Measurements from ENCODE around the gene HSPB2. TPM values are rescaled to one million over a fixed set of nuclear protein-coding genes. Genes with fewer than 3 reads are reported as not detected.
A peak's percentile ranks its signal among the peaks of the same experiment; 100 is the strongest.
"Not testable (repeated sequence)": the region's sequence is repeated elsewhere in the genome, so short reads cannot be mapped to it uniquely, and the experiment has no call there.

The HSPB2 gene
- total RNA-seq, 2 experiments from 2014 or later = not detected

GRCh38 chr11:111926505-111927391 is 14.2 kb downstream of the HSPB2 start:
- H3K9me3 Mint-ChIP-seq = no peaks in the 10 kb centered on the region
- H3K27me3 Mint-ChIP-seq = no peaks in the 10 kb centered on the region
- POLR2A ChIA-PET = interaction anchor here (1.0 to 3.8 kb wide), 9 partner anchors 9 to 160 kb away, joined by 3 to 16 read pairs (median 7); partner anchors contain the start of genes ALG9, DIXDC1, DLAT and PPP2R1B
- CTCF ChIA-PET = interaction anchor here (0.6 to 3.2 kb wide), 21 partner anchors 9 to 353 kb away, joined by 3 to 22 read pairs (median 3); partner anchors contain the start of genes ALG9, CFAP68 and SDHD
- intact Hi-C loops (cut with micrococcal nuclease) = loop anchor here (2.0 kb wide), 1 partner anchor 48 kb away; the partner anchor contains the start of genes CFAP68 and FDXACB1
- DNase-seq (peak; percentile 96), ATAC-seq (peak; percentile 93)
- peaks cover 21% of the 10 kb centered on the region for H3K4me1 Mint-ChIP-seq (ENCODE audit: low read depth)
- H3K27ac Mint-ChIP-seq = peak overlapping the region; percentile 93
- H3K36me3 Mint-ChIP-seq (ENCODE audit: low read depth) = no peaks in the 10 kb centered on the region
- TF ChIP-seq CTCF (IDR thresholded peaks at IDR 0.05) = no peak
- peak overlapping the region; percentile 75 for H3K4me3 Mint-ChIP-seq

GRCh38 chr11:111930472-111930871 is 17.9 kb downstream of the HSPB2 start:
- Mint-ChIP-seq H3K4me3 (no peak overlapping the region), H3K36me3 (ENCODE audit: low read depth) (no peaks in the 10 kb centered on the region), H3K27ac (no peak overlapping the region), H3K27me3 (no peaks in the 10 kb centered on the region), H3K4me1 (ENCODE audit: low read depth) (peaks cover 33% of the 10 kb centered on the region), H3K9me3 (no peaks in the 10 kb centered on the region)
- intact Hi-C loops (cut with micrococcal nuclease) = loop anchor here (10.0 kb wide), 1 partner anchor 94 kb away; the partner anchor contains the start of gene DLAT
- POLR2A ChIA-PET = interaction anchor here (1.0 kb wide), 1 partner anchor 50 kb away, joined by 3 read pairs; no protein-coding TSS in a partner anchor
- CTCF ChIA-PET = interaction anchor here (1.1 to 19.6 kb wide), 4 partner anchors 13 to 269 kb away, joined by 3 to 223 read pairs (median 4); no protein-coding TSS in a partner anchor
- ATAC-seq (no peak), DNase-seq (no peak)
- TF ChIP-seq CTCF (IDR thresholded peaks at IDR 0.05) = no peak

- Mint-ChIP-seq H3K9me3 (no peaks in the 10 kb centered on the region), H3K27ac (peak overlapping the region; percentile 58), H3K4me1 (ENCODE audit: low read depth) (peaks cover 35% of the 10 kb centered on the region), H3K36me3 (ENCODE audit: low read depth) (no peaks in the 10 kb centered on the region), H3K4me3 (peak overlapping the region; percentile 1), H3K27me3 (no peaks in the 10 kb centered on the region)
- DNase-seq = no peak
- CTCF ChIA-PET = interaction anchor here (1.0 to 19.6 kb wide), 8 partner anchors 9 to 64 kb away, joined by 4 to 223 read pairs (median 7); partner anchors contain the start of gene ALG9
- ATAC-seq = peak; percentile 50
- intact Hi-C loops (cut with micrococcal nuclease) = loop anchor here (10.0 kb wide), 1 partner anchor 92 kb away; the partner anchor contains the start of gene DLAT
- no peak for TF ChIP-seq CTCF (IDR thresholded peaks at IDR 0.05)
- POLR2A ChIA-PET = interaction anchor here (1.1 kb wide), 1 partner anchor 12 kb away, joined by 3 read pairs; no protein-coding TSS in a partner anchor
Observed at GRCh38 chr11:111932611-111932950, 20.0 kb downstream of the HSPB2 start.

GRCh38 chr11:111933176-111933575 is 20.6 kb downstream of the HSPB2 start:
- not testable (repeated sequence) for H3K27me3 Mint-ChIP-seq; DNase-seq; H3K4me3 Mint-ChIP-seq; H3K9me3 Mint-ChIP-seq; H3K27ac Mint-ChIP-seq; ATAC-seq; H3K36me3 Mint-ChIP-seq (ENCODE audit: low read depth)
- POLR2A ChIA-PET = interaction anchor here (1.1 kb wide), 1 partner anchor 11 kb away, joined by 3 read pairs; no protein-coding TSS in a partner anchor
- peaks cover 39% of the 10 kb centered on the region for H3K4me1 Mint-ChIP-seq (ENCODE audit: low read depth)
- intact Hi-C loops (cut with micrococcal nuclease) = loop anchor here (10.0 kb wide), 1 partner anchor 92 kb away; the partner anchor contains the start of gene DLAT
- CTCF ChIA-PET = interaction anchor here (1.3 to 19.6 kb wide), 4 partner anchors 48 to 90 kb away, joined by 3 to 223 read pairs (median 15); partner anchors contain the start of gene ALG9

GRCh38 chr11:111933872-111934271 is 21.3 kb downstream of the HSPB2 start:
- no peaks in the 10 kb centered on the region for H3K27me3 Mint-ChIP-seq
- ATAC-seq (no peak), DNase-seq (no peak)
- no peak overlapping the region for H3K4me3 Mint-ChIP-seq
- peaks cover 46% of the 10 kb centered on the region for H3K4me1 Mint-ChIP-seq (ENCODE audit: low read depth)
- POLR2A ChIA-PET = interaction anchor here (1.2 kb wide), 1 partner anchor 10 kb away, joined by 5 read pairs; no protein-coding TSS in a partner anchor
- no peaks in the 10 kb centered on the region for H3K9me3 Mint-ChIP-seq
- intact Hi-C loops (cut with micrococcal nuclease) = loop anchor here (10.0 kb wide), 1 partner anchor 91 kb away; the partner anchor contains the start of gene DLAT
- H3K27ac Mint-ChIP-seq = no peak overlapping the region
- TF ChIP-seq CTCF (IDR thresholded peaks at IDR 0.05) = no peak
- no peaks in the 10 kb centered on the region for H3K36me3 Mint-ChIP-seq (ENCODE audit: low read depth)
- CTCF ChIA-PET = interaction anchor here (0.8 to 19.6 kb wide), 7 partner anchors 47 to 346 kb away, joined by 3 to 223 read pairs (median 4); no protein-coding TSS in a partner anchor

Data from activated CD8-positive, alpha-beta T cell treated with anti-CD3 and anti-CD28 coated beads for 36 hours (primary cell).